ENCODE measurements around the gene ST3GAL4. TPM values are rescaled to one million over a fixed set of nuclear protein-coding genes. Genes with fewer than 3 reads are reported as not detected.

ST3GAL4 gene
- polyA plus RNA-seq, 1 donor (not counting 4 experiments of a cell fraction or from before 2014, with no cell fraction given) = 24.6 TPM

DNA sequence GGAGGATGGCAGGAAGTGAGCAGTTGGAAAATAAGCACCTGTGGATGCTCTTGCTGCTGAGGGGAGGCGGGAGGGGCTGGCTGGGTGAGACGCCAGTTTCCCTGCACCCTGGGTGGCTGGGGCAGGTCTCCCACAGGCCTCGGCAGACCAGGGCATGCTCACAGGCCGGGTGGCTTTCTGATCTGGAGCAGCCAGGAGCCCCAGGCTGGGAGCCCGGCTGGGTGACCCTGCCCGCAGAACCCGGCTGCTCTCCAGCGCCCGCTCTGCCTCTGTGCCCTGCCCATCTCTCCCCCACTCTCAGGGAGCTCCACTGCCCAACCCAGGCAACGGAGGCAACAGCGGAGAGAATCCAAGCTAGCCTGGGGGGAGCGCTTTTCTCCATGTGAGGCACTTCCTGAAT is 27.0 kb upstream of the ST3GAL4 start:
- peak overlapping the region; percentile 6 for H2AFZ ChIP-seq (ENCODE audit: control insufficient read depth, low read length)
- no peak for TF ChIP-seq EZH2 (IDR thresholded peaks at IDR 0.05; ENCODE audit: low read length)
- TF ChIP-seq, protein P1, sequence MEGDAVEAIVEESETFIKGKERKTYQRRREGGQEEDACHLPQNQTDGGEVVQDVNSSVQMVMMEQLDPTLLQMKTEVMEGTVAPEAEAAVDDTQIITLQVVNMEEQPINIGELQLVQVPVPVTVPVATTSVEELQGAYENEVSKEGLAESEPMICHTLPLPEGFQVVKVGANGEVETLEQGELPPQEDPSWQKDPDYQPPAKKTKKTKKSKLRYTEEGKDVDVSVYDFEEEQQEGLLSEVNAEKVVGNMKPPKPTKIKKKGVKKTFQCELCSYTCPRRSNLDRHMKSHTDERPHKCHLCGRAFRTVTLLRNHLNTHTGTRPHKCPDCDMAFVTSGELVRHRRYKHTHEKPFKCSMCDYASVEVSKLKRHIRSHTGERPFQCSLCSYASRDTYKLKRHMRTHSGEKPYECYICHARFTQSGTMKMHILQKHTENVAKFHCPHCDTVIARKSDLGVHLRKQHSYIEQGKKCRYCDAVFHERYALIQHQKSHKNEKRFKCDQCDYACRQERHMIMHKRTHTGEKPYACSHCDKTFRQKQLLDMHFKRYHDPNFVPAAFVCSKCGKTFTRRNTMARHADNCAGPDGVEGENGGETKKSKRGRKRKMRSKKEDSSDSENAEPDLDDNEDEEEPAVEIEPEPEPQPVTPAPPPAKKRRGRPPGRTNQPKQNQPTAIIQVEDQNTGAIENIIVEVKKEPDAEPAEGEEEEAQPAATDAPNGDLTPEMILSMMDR (optimal IDR thresholded peaks at IDR 0.05 in 1 of 3, IDR thresholded peaks at IDR 0.05 in 1 of 3, conservative IDR thresholded peaks at IDR 0.05 in 1 of 3; ENCODE audit: extremely low read depth in 1 of 3, insufficient read depth in 2 of 3, low read length in 3 of 3) = no peak
- H3K9me3 ChIP-seq (ENCODE audit: control insufficient read depth, low read depth, low read length) = no peaks in the 10 kb centered on the region
- no peak overlapping the region for H3K27ac ChIP-seq (ENCODE audit: control insufficient read depth, insufficient read depth, low read length)
- FAIRE-seq (no peak), DNase-seq (ENCODE audit: low read depth, low spot score) (no peak)
- peaks cover 3% of the 10 kb centered on the region for H3K9me1 ChIP-seq (ENCODE audit: control insufficient read depth, extremely low read depth, insufficient read depth, low read length)
- no peak overlapping the region for H3K9ac ChIP-seq (ENCODE audit: control insufficient read depth, extremely low read depth, insufficient read depth, low read length)
- dilution Hi-C loops (cut with MboI; ENCODE audit: extremely low pct_ligation_motif_present, low sequenced_read_pairs) = no loop called here
- H3K27me3 ChIP-seq (ENCODE audit: control insufficient read depth, extremely low read depth, insufficient read depth, low read length) = no peaks in the 10 kb centered on the region
- no peak overlapping the region for H3K4me2 ChIP-seq (ENCODE audit: control insufficient read depth, extremely low read depth, insufficient read depth, low read depth, low read length)
- H3K4me3 ChIP-seq (ENCODE audit: control insufficient read depth in 2 of 3, extremely low read depth in 1 of 3, insufficient read depth in 2 of 3, low read depth in 1 of 3, low read length in 3 of 3) = no peak overlapping the region
- no peaks in the 10 kb centered on the region for H4K20me1 ChIP-seq (ENCODE audit: control insufficient read depth, extremely low read depth, insufficient read depth, low read length)
- peaks cover 0 to 4% of the 10 kb centered on the region in 2 experiments for H3K36me3 ChIP-seq (ENCODE audit: control insufficient read depth in 2 of 2, extremely low read depth in 1 of 2, insufficient read depth in 2 of 2, low read length in 2 of 2)
- H3K4me1 ChIP-seq (ENCODE audit: control insufficient read depth, extremely low read depth, insufficient read depth, low read length) = peaks cover 20% of the 10 kb centered on the region
- H3K79me2 ChIP-seq (ENCODE audit: control insufficient read depth, insufficient read depth, low read length) = no peaks in the 10 kb centered on the region

DNA sequence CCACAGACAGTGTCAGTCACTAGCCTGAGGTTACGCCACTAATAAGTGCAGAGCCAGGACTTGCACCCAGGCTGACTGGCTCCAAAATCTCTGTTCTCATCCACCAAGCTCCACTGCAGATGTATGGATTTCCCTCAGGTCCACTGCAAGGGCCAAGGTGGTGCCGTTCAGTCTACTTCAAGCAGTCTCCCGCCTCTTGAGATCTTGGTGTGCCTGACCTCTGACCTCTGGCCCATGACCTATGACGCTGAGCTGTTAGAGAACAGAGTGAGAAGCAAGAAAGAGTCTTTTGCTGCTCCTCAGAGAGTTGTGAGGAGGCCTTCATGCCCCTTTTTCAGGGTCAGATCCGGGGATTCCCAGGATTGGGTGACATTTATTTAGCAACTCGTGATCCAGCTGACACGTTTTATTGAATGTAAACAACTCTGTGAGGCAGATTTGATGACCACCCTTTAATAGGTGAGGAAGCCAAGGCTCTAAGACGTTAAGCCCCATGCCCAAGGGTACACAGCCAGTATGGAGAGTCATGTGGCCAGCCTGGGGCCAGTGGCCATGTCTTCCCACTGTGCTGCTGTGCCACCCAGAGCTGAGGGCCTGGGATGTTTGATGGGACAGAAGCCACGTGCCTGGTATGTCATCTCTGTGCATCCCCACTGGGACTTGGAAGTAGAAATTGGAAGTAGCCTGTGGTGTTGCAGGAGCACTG is 26.4 kb upstream of the ST3GAL4 start:
- FAIRE-seq = no peak
- H4K20me1 ChIP-seq (ENCODE audit: control insufficient read depth, extremely low read depth, insufficient read depth, low read length) = no peaks in the 10 kb centered on the region
- dilution Hi-C loops (cut with MboI; ENCODE audit: extremely low pct_ligation_motif_present, low sequenced_read_pairs) = no loop called here

More for the DNA sequence above, 26.4 kb upstream of the ST3GAL4 start:
- no peaks in the 10 kb centered on the region for H3K9me3 ChIP-seq (ENCODE audit: control insufficient read depth, low read depth, low read length)
- H3K4me2 ChIP-seq (ENCODE audit: control insufficient read depth, extremely low read depth, insufficient read depth, low read depth, low read length) = no peak overlapping the region
- peaks cover 20% of the 10 kb centered on the region for H3K4me1 ChIP-seq (ENCODE audit: control insufficient read depth, extremely low read depth, insufficient read depth, low read length)
- H3K4me3 ChIP-seq (ENCODE audit: control insufficient read depth in 2 of 3, extremely low read depth in 1 of 3, insufficient read depth in 2 of 3, low read depth in 1 of 3, low read length in 3 of 3) = no peak overlapping the region
- H3K27me3 ChIP-seq (ENCODE audit: control insufficient read depth, extremely low read depth, insufficient read depth, low read length) = no peaks in the 10 kb centered on the region
- no peak for DNase-seq (ENCODE audit: low read depth, low spot score)
- no peak overlapping the region for H3K27ac ChIP-seq (ENCODE audit: control insufficient read depth, insufficient read depth, low read length)
- H3K9me1 ChIP-seq (ENCODE audit: control insufficient read depth, extremely low read depth, insufficient read depth, low read length) = peaks cover 3% of the 10 kb centered on the region
- peaks cover 0 to 4% of the 10 kb centered on the region in 2 experiments for H3K36me3 ChIP-seq (ENCODE audit: control insufficient read depth in 2 of 2, extremely low read depth in 1 of 2, insufficient read depth in 2 of 2, low read length in 2 of 2)
- TF ChIP-seq, protein P1 (optimal IDR thresholded peaks at IDR 0.05 in 1 of 3, IDR thresholded peaks at IDR 0.05 in 1 of 3, conservative IDR thresholded peaks at IDR 0.05 in 1 of 3; ENCODE audit: extremely low read depth in 1 of 3, insufficient read depth in 2 of 3, low read length in 3 of 3) = no peak
- no peak for TF ChIP-seq EZH2 (IDR thresholded peaks at IDR 0.05; ENCODE audit: low read length)
- no peaks in the 10 kb centered on the region for H3K79me2 ChIP-seq (ENCODE audit: control insufficient read depth, insufficient read depth, low read length)
- H3K9ac ChIP-seq (ENCODE audit: control insufficient read depth, extremely low read depth, insufficient read depth, low read length) = no peak overlapping the region
- peak overlapping the region; percentile 6 for H2AFZ ChIP-seq (ENCODE audit: control insufficient read depth, low read length)
